ENCODE measurements around the gene LCN2. TPM values are rescaled to one million over a fixed set of nuclear protein-coding genes. Genes with fewer than 3 reads are reported as not detected.

LCN2 gene
- total RNA-seq, 1 experiment from 2014 or later, result not detected

- H3K27ac ChIP-seq (ENCODE audit: low read depth, low read length, poor library complexity, severe bottlenecking), result no peak overlapping the region
- BruUV-seq (replicated peaks), result no TSS peak
- peaks cover 4% of the 10 kb centered on the region for H3K36me3 ChIP-seq (ENCODE audit: insufficient read depth, low read length, poor library complexity, severe bottlenecking)
- no peaks in the 10 kb centered on the region for H3K9me3 ChIP-seq (ENCODE audit: low read depth, low read length, poor library complexity, severe bottlenecking)
- intact Hi-C loops (cut with micrococcal nuclease; ENCODE audit: unreplicated experiment), result no loop called here
- no peaks in the 10 kb centered on the region for H3K27me3 ChIP-seq (replicated peaks; ENCODE audit: insufficient read depth, low read depth, low read length, poor library complexity)
- TF ChIP-seq EZH2 (IDR thresholded peaks at IDR 0.05; ENCODE audit: borderline replicate concordance, low read depth, low read length, poor library complexity, severe bottlenecking) (no peak), CTCF (conservative IDR thresholded peaks at IDR 0.05; ENCODE audit: low read depth, low read length) (no peak)
- CTCF ChIA-PET, result interaction anchor here (1.0 kb wide), 1 partner anchor 12 kb away, joined by 3 read pairs; no protein-coding TSS in a partner anchor
- POLR2A ChIA-PET (ENCODE audit: low non-redundant PET), result interaction anchor here (0.6 kb wide), 1 partner anchor 185 kb away, joined by 11 read pairs; no protein-coding TSS in a partner anchor
- peaks cover 6% of the 10 kb centered on the region for H3K4me1 ChIP-seq (ENCODE audit: insufficient read depth, low read length, poor library complexity, severe bottlenecking)
- no peak overlapping the region for H3K4me3 ChIP-seq (ENCODE audit: low read depth, low read length, poor library complexity, severe bottlenecking)
- no peak for DNase-seq (ENCODE audit: low spot score)
Measured at GRCh38 chr9:128113526-128114325, 35.5 kb upstream of the LCN2 start.

- peaks cover 6% of the 10 kb centered on the region for H3K4me1 ChIP-seq (ENCODE audit: insufficient read depth, low read length, poor library complexity, severe bottlenecking)
- no peaks in the 10 kb centered on the region for H3K9me3 ChIP-seq (ENCODE audit: low read depth, low read length, poor library complexity, severe bottlenecking)
- ChIA-PET POLR2A (ENCODE audit: low non-redundant PET) (interaction anchor here (0.6 kb wide), 1 partner anchor 186 kb away, joined by 11 read pairs; no protein-coding TSS in a partner anchor), CTCF (interaction anchor here (1.0 kb wide), 1 partner anchor 11 kb away, joined by 3 read pairs; no protein-coding TSS in a partner anchor)
- H3K27me3 ChIP-seq (replicated peaks; ENCODE audit: insufficient read depth, low read depth, low read length, poor library complexity), result no peaks in the 10 kb centered on the region
- TF ChIP-seq CTCF (conservative IDR thresholded peaks at IDR 0.05; ENCODE audit: low read depth, low read length) (no peak), EZH2 (IDR thresholded peaks at IDR 0.05; ENCODE audit: borderline replicate concordance, low read depth, low read length, poor library complexity, severe bottlenecking) (no peak)
- H3K27ac ChIP-seq (ENCODE audit: low read depth, low read length, poor library complexity, severe bottlenecking), result no peak overlapping the region
- no TSS peak for BruUV-seq (replicated peaks)
- H3K4me3 ChIP-seq (ENCODE audit: low read depth, low read length, poor library complexity, severe bottlenecking), result no peak overlapping the region
- intact Hi-C loops (cut with micrococcal nuclease; ENCODE audit: unreplicated experiment), result loop anchor here (5.0 kb wide), 1 partner anchor 298 kb away; no protein-coding TSS in a partner anchor
- peaks cover 3% of the 10 kb centered on the region for H3K36me3 ChIP-seq (ENCODE audit: insufficient read depth, low read length, poor library complexity, severe bottlenecking)
- no peak for DNase-seq (ENCODE audit: low spot score)
Measured at GRCh38 chr9:128114326-128115186, 34.7 kb upstream of the LCN2 start.
